Endothelial cell (in vitro differentiated cells): Measurements from ENCODE around the gene TMEM201. TPM values are rescaled to one million over a fixed set of nuclear protein-coding genes. Genes with fewer than 3 reads are reported as not detected.

Experiments
- DNase-seq: peaks from one replicate; pipeline ENCODE4 v3.0.0; 2021; ENCODE audit warnings: low spot score
- H3K27ac Mint-ChIP-seq: one replicate; pipeline ENCODE4 v1.8.0; 2021; ENCODE audit warnings: mixed read lengths, inconsistent platforms; ENCODE audit not compliant: unreplicated experiment
- H3K27me3 Mint-ChIP-seq: one replicate; pipeline ENCODE4 v1.8.0; 2021; ENCODE audit warnings: mild to moderate bottlenecking, moderate library complexity, mixed read lengths, inconsistent platforms; ENCODE audit not compliant: unreplicated experiment
- H3K36me3 Mint-ChIP-seq: one replicate; pipeline ENCODE4 v1.8.0; 2021; ENCODE audit warnings: mild to moderate bottlenecking, low read depth, mixed read lengths, inconsistent platforms; ENCODE audit not compliant: unreplicated experiment
- H3K4me1 Mint-ChIP-seq: one replicate; pipeline ENCODE4 v1.8.0; 2021; ENCODE audit warnings: mild to moderate bottlenecking, mixed read lengths, inconsistent platforms; ENCODE audit not compliant: unreplicated experiment
- H3K4me3 Mint-ChIP-seq: one replicate; pipeline ENCODE4 v1.8.0; 2021; ENCODE audit warnings: mild to moderate bottlenecking, mixed read lengths, inconsistent platforms; ENCODE audit not compliant: unreplicated experiment
- H3K9me3 Mint-ChIP-seq: one replicate; pipeline ENCODE4 v1.8.0; 2021; ENCODE audit warnings: mixed read lengths, inconsistent platforms; ENCODE audit not compliant: unreplicated experiment
- total RNA-seq: library from RNA; stranded (reverse); fragmentation: NEBNext Ultra II Directional; extraction: Animal tissue kit (Norgen Biotek cat#: 25700); gene quantifications from one replicate; pipeline ENCODE4 v1.2.1, GENCODE V29; 2021; ENCODE audit not compliant: unreplicated experiment
- TF ChIP-seq, protein P1 (sequence below): fragments of 200-600 bp; sonication (generic); IDR thresholded peaks from one replicate; pipeline ENCODE4 v1.5.0; 2021; ENCODE audit warnings: antibody characterized with exemption; ENCODE audit not compliant: unreplicated experiment

The TMEM201 gene
- total RNA-seq, 1 donor from 2014 or later, result 19.1 TPM

DNA sequence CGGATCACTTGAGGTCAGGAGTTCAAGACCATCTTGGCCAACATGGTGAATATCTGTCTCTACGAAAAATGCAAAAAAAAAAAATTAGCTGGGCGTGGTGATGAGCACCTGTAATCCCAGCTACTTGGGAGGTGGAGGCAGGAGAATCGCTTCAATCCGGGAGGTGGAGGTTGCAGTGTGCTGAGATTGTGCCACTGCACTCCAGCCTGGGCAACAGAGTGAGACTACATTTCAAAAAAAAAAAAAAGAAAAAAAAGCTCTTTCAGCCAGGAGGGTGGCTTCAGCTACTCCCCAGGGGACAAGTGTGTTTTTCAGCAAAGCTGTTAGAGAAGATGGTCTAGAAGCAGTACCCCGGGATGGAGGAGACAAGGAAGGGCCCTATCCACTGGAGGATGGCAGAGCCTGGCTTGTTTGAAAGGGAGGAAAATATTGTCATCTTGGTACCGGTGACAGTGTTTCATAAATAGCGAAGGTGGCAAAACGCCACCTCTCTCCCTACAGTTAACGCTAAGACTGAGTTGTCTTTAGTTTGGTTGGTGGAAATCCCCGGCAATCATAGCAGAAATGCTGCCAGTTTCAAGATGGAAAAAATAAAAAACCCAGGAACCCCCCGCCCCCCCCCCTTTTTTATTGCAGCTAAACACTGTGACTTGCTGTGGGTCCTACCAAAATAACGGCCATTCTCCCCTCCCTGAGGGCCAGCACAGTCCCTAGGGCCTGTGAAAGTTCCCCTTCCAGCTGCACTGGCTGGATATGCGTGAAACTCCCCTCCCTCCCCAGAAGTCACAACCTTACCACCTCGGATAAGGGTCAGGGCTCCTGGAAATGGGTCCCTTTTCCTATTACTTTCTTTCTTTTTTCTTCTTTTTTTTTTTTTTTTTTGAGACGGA, 66.4 kb downstream of the TMEM201 start:
- Mint-ChIP-seq H3K36me3 (no peaks in the 10 kb centered on the region), H3K4me3 (no peak overlapping the region), H3K27me3 (peaks cover 6% of the 10 kb centered on the region), H3K4me1 (peaks cover 2% of the 10 kb centered on the region), H3K9me3 (no peaks in the 10 kb centered on the region), H3K27ac (no peak overlapping the region)
- TF ChIP-seq, protein P1, sequence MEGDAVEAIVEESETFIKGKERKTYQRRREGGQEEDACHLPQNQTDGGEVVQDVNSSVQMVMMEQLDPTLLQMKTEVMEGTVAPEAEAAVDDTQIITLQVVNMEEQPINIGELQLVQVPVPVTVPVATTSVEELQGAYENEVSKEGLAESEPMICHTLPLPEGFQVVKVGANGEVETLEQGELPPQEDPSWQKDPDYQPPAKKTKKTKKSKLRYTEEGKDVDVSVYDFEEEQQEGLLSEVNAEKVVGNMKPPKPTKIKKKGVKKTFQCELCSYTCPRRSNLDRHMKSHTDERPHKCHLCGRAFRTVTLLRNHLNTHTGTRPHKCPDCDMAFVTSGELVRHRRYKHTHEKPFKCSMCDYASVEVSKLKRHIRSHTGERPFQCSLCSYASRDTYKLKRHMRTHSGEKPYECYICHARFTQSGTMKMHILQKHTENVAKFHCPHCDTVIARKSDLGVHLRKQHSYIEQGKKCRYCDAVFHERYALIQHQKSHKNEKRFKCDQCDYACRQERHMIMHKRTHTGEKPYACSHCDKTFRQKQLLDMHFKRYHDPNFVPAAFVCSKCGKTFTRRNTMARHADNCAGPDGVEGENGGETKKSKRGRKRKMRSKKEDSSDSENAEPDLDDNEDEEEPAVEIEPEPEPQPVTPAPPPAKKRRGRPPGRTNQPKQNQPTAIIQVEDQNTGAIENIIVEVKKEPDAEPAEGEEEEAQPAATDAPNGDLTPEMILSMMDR, result no peak
- no peak for DNase-seq

DNA sequence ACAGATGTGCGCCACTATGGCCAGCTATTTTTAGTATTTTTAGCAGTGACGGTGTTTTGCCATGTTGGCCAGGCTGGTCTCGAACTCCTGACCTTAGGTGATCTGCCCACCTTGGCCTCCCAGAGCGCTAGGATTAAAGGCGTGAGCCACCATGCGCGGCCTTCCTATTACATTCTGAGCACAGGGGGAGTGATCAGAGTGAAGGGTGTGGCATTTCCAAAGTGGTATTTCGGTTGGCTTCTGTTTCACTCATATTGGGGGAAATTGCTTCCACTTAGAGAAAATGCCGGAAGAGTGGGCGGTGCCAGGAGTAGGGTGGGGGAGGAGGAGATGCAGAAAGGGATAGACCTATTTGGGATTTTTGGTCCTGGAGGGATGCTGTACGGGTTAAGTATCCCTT, 67.1 kb downstream of the TMEM201 start:
- Mint-ChIP-seq H3K27ac (no peak overlapping the region), H3K4me1 (peaks cover 2% of the 10 kb centered on the region), H3K27me3 (peaks cover 3% of the 10 kb centered on the region), H3K4me3 (no peak overlapping the region), H3K9me3 (no peaks in the 10 kb centered on the region), H3K36me3 (no peaks in the 10 kb centered on the region)
- DNase-seq, result no peak
- TF ChIP-seq, protein P1, result no peak

DNA sequence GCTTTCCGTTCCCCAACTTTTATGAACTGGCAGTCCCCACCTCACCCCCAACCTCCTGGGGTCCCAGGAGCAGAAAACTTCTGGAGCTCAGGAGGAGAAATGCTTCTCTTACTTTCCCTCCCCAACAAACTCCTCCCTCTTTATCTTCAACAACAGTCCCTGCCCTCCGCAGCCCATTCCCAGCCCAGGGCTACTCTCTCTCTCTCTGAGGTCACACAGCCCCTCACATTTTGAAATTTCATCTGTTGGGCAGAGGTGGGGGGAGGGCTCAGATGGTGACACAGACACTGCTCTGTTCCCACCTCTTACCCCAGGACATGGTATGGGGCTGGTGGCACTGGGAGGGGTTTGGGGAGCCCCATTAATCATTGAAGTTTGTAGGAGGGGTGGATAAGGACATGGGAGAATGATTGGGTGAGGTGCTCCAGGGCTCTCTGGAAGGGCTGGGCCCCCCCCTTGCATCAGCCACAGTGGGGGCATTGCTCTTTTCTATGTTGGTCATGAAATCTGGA, 68.9 kb downstream of the TMEM201 start:
- no peak overlapping the region for H3K27ac Mint-ChIP-seq
- peaks cover 3% of the 10 kb centered on the region for H3K27me3 Mint-ChIP-seq
- H3K9me3 Mint-ChIP-seq, result no peaks in the 10 kb centered on the region
- no peaks in the 10 kb centered on the region for H3K36me3 Mint-ChIP-seq
- TF ChIP-seq, protein P1, result no peak
- DNase-seq, result no peak
- peaks cover under 1% of the 10 kb centered on the region for H3K4me1 Mint-ChIP-seq
- no peak overlapping the region for H3K4me3 Mint-ChIP-seq

DNA sequence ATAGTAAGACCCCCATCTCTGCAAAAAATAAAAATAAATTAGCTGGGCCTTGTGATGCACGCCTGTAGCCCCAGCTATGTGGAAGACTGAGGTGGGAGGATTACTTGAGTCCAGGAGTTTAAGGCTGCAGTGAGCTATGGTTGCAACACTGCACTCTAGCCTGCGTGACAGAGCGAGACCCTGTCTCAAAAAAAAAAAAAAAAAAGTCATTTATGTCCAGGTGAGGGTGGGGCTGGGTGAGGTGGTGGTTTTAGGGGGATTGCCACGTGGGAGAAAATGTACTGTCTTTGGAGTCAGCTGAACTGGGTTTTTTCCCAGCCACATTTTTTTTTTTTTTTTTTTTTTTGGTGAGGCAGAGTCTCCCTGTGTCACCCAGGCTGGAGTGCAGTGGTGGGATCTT, 69.5 kb downstream of the TMEM201 start:
- H3K27me3 Mint-ChIP-seq, result peaks cover 3% of the 10 kb centered on the region
- no peak for DNase-seq
- H3K36me3 Mint-ChIP-seq, result no peaks in the 10 kb centered on the region
- TF ChIP-seq, protein P1, result no peak
- H3K4me1 Mint-ChIP-seq, result no peaks in the 10 kb centered on the region
- no peak overlapping the region for H3K4me3 Mint-ChIP-seq
- no peaks in the 10 kb centered on the region for H3K9me3 Mint-ChIP-seq
- H3K27ac Mint-ChIP-seq, result no peak overlapping the region

DNA sequence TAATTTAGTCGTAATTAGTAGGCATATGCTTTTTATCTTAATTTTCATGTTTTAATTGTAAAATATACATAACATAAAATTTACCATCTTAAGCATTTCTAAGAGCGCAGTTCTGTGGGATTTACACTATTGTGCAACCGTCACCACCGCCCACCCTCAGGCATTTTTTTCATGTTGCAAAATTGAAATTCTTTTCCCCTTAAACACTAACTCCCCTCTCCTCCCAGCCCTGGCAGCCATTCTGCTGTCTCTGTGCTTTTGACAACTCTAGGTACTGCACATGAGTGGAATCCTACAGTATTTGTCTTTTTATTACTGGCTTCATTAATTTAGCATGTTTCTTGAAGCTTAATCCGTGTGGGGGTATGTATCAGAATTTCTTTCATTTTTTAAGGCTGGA, 70.6 kb downstream of the TMEM201 start:
- Mint-ChIP-seq H3K4me1 (no peaks in the 10 kb centered on the region), H3K9me3 (no peaks in the 10 kb centered on the region)

More for the DNA sequence above, 70.6 kb downstream of the TMEM201 start:
- TF ChIP-seq, protein P1, result no peak
- H3K27me3 Mint-ChIP-seq, result no peaks in the 10 kb centered on the region
- no peak for DNase-seq
- H3K36me3 Mint-ChIP-seq, result no peaks in the 10 kb centered on the region
- no peak overlapping the region for H3K27ac Mint-ChIP-seq
- no peak overlapping the region for H3K4me3 Mint-ChIP-seq
